Activated CD4-positive, CD25-positive, alpha-beta regulatory T cell (primary cell): ENCODE results near the gene DENND1A.
"Not testable (repeated sequence)": the region's sequence is repeated elsewhere in the genome, so short reads cannot be mapped to it uniquely, and the experiment has no call there.

Experiments used
- DNase-seq, 4 experiments: peaks; one replicate each; lab custom pipeline; 2025; lab: John Stamatoyannopoulos, UW

Gene DENND1A

DNA sequence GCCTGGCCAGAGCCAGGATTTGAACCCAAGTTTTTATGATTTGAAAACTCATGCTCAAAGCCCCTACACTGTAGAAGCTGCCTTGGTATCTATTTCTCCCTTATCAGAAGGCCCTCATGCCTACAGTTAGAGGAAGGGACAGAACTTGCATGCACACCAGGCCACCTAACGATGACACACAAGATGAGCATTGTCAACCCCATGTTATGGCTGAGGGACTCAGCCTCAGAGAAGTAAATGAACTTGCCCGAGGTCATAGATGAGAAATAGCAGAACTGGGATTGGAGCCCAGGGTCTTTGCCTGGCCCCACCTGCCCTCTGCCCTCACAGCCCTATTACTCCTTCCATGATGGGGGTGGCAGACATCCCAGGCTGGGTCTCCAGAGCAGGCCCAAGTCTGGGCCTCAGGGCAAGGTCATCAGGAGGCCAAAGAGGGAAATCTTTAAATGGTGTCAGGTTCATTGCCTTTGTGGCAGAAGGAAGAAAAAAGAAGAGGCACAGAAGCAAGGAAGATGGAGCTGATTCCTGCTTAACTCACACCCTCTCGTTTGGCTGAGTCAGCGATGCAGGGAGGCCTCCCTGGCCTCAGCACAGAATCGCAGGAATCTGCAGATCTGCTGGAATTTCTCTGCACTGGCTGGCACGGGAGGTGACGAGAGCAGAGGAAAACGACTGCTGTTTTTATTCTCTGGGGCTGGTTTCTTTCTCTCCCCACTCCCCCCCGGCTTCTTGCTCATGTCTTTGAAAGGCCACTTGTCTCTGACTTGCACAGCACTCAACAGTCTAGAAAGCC is 594.5 kb downstream of the DENND1A start:
- DNase-seq = no peak

DNA sequence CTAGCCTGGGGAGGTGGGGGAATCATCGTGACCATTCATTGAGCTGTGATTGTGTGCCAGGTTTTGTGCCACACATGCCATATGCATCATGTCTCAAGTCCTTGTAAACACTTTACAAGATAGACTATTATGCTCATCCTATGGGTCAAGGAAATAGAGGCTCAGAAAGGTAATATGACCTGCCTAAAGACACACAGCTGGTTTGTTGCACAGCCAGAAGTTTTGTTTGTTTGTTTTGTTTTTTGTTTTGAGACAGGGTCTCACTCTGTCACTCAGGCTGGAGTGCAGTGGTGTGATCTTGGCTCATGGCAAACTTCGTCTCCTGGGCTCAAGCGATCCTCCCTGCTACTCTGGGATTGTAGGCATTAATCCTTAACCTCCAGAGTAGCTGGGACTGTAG is 595.3 kb downstream of the DENND1A start:
- no peak for DNase-seq

DNA sequence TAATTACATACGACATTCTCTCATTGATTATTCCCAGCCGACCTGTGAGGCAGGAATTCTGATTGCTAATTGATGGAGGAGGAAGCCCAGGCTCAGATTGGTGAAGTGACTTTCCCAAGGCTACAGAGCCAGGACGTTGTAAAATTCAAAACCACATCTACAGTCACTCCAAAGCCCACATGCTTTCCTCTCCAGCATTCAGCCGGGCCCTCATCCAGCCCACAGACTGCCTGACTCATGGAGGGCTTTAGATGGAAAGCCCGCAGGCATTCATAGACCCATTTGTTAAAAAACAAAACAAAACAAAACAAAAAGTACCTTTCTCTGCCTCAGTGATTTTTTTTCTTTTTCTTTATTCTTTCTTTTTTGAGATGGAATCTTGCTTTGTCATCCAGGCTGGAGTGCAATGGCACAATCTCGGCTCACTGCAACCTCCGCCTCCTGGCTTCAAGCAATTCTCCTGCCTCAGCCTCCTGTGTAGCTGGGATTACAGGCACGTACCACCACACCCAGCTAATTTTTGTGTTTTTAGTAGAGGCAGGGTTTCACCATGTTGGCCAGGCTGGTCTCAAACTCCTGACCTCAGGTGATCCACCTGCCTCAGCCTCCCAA is 596.8 kb downstream of the DENND1A start:
- DNase-seq = not testable (repeated sequence)

DNA sequence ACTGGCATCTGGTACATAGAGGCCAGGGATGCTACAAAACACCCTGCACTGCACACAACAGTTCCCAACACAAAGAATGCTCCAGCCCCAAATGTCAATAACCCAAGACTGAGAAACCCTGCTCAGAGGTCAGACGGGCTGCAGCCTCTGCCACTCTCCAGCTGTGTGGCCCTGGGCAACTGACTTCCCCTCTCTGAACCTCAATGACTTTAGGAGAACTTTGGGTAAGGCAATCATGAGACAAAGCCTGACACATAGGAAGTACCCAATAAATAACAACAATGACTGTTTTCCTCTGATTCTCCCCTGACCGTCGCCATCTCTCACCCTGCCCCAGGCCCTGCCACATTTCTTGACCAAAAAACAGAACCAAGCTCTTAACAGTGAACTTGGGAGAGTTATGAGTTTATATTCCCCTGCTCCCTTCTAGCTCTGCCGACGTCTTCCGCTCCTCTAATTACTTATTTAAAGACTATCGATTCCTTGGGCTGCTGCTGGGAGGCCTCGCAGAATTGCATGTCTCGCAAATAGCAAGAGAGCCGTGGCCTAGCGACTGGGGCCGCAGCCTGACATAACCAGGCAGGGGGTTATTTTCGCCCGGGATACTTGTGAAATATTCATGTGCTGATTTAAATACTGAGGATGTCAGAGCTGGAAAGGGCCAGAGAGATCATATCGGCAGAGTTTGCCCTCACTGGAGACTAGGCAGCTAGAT is 598.4 kb downstream of the DENND1A start:
- no peak for DNase-seq
